GM12878 (cell line): ENCODE measurements around the gene DAZAP2. TPM values are rescaled to one million over a fixed set of nuclear protein-coding genes. Genes with fewer than 3 reads are reported as not detected.

ENCODE experiments used
- ATAC-seq: fragments of 200-7000 bp; cut with Tn5 transposase; 3 replicates; pipeline ENCODE4 v1.9.1; 2020; ENCODE audit warnings: mild to moderate bottlenecking, moderate library complexity
- BruUV-seq: library from RNA; stranded (reverse); fragments of 400-500 nt; replicated peaks from 2 replicates; lab custom pipeline; 2021; lab: Mats Ljungman, UMichigan
- CTCF ChIA-PET: fragments of 300-600 bp; sonication (Branson Sonifier 250); formaldehyde crosslinking; extraction: SDS; loops from one replicate; lab custom pipeline; 2021; ENCODE audit warnings: inconsistent platforms; lab: Yijun Ruan, JAX
- POLR2A ChIA-PET: fragments of 350-600 bp; formaldehyde crosslinking; extraction: SDS; loops from one replicate; lab custom pipeline; 2021; ENCODE audit warnings: inconsistent platforms; lab: Charles Lee
- RAD21 ChIA-PET: fragments of 300-600 bp; sonication (Branson Sonifier 250); formaldehyde crosslinking; loops from one replicate; lab custom pipeline; 2023; ENCODE audit warnings: antibody characterized with exemption; ENCODE audit not compliant: unreplicated experiment; lab: Charles Lee
- SMC1A ChIA-PET: fragments of 300-600 bp; sonication (Branson Sonifier 250); formaldehyde crosslinking; loops from one replicate; lab custom pipeline; 2023; ENCODE audit not compliant: unreplicated experiment, uncharacterized antibody; lab: Charles Lee
- DNase-seq: peaks from one replicate; pipeline ENCODE4 v3.0.0-alpha.2; 2011; ENCODE audit warnings: low read depth, low spot score
- FAIRE-seq: peaks from 3 replicates; lab custom pipeline; 2011; peaks lifted over from hg19 to GRCh38; lab: Jason Lieb, UNC
- H2AFZ ChIP-seq: 2 replicates; pipeline ENCODE4 v1.6.0; 2011; ENCODE audit warnings: low read depth, low read length, control low read depth; ENCODE audit not compliant: control insufficient read depth
- H3K27ac ChIP-seq: 2 replicates; pipeline ENCODE4 v1.5.1; 2011; ENCODE audit warnings: control low read depth; ENCODE audit not compliant: control insufficient read depth, insufficient read depth
- H3K27me3 ChIP-seq, 2 experiments: replicated peaks in 1 of 2; 2 replicates each; pipeline versions ENCODE4 v1.6.0 to v1.6.1; 2011; ENCODE audit warnings: low read length in 1 of 2; ENCODE audit not compliant: control insufficient read depth in 2 of 2, insufficient read depth in 2 of 2
- H3K36me3 ChIP-seq, 2 experiments: 2 replicates each; pipeline ENCODE4 v1.5.1; 2011; ENCODE audit warnings: low read length in 1 of 2; ENCODE audit not compliant: control insufficient read depth in 2 of 2, insufficient read depth in 2 of 2
- H3K4me1 ChIP-seq: 2 replicates; pipeline ENCODE4 v1.6.1; 2011; ENCODE audit warnings: mild to moderate bottlenecking, low read length, moderate library complexity, mixed read lengths; ENCODE audit not compliant: control insufficient read depth, insufficient read depth
- H3K4me2 ChIP-seq: 2 replicates; pipeline ENCODE4 v1.6.0; 2011; ENCODE audit warnings: control low read depth; ENCODE audit not compliant: control insufficient read depth, insufficient read depth
- H3K4me3 ChIP-seq: fragments of 200-600 bp; sonication (generic); 2 replicates; pipeline ENCODE4 v1.5.1; 2016
- H3K79me2 ChIP-seq: 2 replicates; pipeline ENCODE4 v1.6.0; 2011; ENCODE audit warnings: low read length; ENCODE audit not compliant: control insufficient read depth, insufficient read depth
- H3K9ac ChIP-seq: 2 replicates; pipeline ENCODE4 v1.8.0; 2011; ENCODE audit warnings: low read length, control low read depth, mixed read lengths; ENCODE audit not compliant: control insufficient read depth, insufficient read depth
- H3K9me3 ChIP-seq: replicated peaks from 3 replicates; pipeline ENCODE4 v1.5.1; 2011; ENCODE audit warnings: mild to moderate bottlenecking, low read length; ENCODE audit not compliant: control insufficient read depth, insufficient read depth
- H4K20me1 ChIP-seq: 2 replicates; pipeline ENCODE4 v1.6.0; 2011; ENCODE audit not compliant: control insufficient read depth, insufficient read depth
- BACH1 ChIP-seq: fragments of 450-650 bp; IDR thresholded peaks from 2 replicates; pipeline ENCODE4 v1.6.1; 2017; ENCODE audit warnings: mild to moderate bottlenecking, borderline replicate concordance
- BHLHE40 ChIP-seq, 2 experiments: fragments of 450-650 bp in 1 of 2; IDR thresholded peaks; 2 replicates each; pipeline ENCODE4 v1.6.1; 2011 to 2017; ENCODE audit warnings: low read depth in 2 of 2, borderline replicate concordance in 1 of 2, improper control_type of control experiment in 1 of 2, low read length in 1 of 2, mild to moderate bottlenecking in 1 of 2
- EGR1 ChIP-seq, 2 experiments: IDR thresholded peaks; 1 replicate in 1 of 2; 2 replicates in 1 of 2; pipeline ENCODE4 v1.6.1; 2011 to 2012; ENCODE audit warnings: low read depth in 2 of 2, low read length in 2 of 2, borderline replicate concordance in 1 of 2, mild to moderate bottlenecking in 1 of 2, moderate library complexity in 1 of 2
- GABPA ChIP-seq: IDR thresholded peaks from 2 replicates; pipeline ENCODE4 v1.6.1; 2014; ENCODE audit warnings: antibody characterized with exemption, low read depth, mild to moderate bottlenecking, inconsistent platforms
- HDGF ChIP-seq: fragments of 450-650 bp; IDR thresholded peaks from 2 replicates; pipeline ENCODE4 v1.6.1; 2016; ENCODE audit warnings: antibody characterized with exemption
- IKZF2 ChIP-seq, 2 experiments: fragments of 450-650 bp; IDR thresholded peaks; 2 replicates each; pipeline ENCODE4 v1.6.1; 2017; ENCODE audit warnings: mild to moderate bottlenecking in 2 of 2, moderate library complexity in 2 of 2
- LARP7 ChIP-seq: fragments of 450-650 bp; IDR thresholded peaks from 2 replicates; pipeline ENCODE4 v1.6.1; 2017; ENCODE audit warnings: mild to moderate bottlenecking
- NFXL1 ChIP-seq: fragments of 450-650 bp; IDR thresholded peaks from 2 replicates; pipeline ENCODE4 v1.6.1; 2017; ENCODE audit warnings: antibody characterized with exemption, mild to moderate bottlenecking, borderline replicate concordance
- PBX3 ChIP-seq: IDR thresholded peaks from 2 replicates; pipeline ENCODE4 v1.6.1; 2011; ENCODE audit warnings: mild to moderate bottlenecking, low read depth, low read length, moderate library complexity; ENCODE audit not compliant: insufficient replicate concordance
- RUNX3 ChIP-seq: IDR thresholded peaks from 2 replicates; pipeline ENCODE4 v1.6.1; 2012; ENCODE audit warnings: low read length, inconsistent platforms
- SIN3A ChIP-seq: IDR thresholded peaks from 2 replicates; pipeline ENCODE4 v1.6.1; 2012; ENCODE audit warnings: low read depth, low read length, improper control_type of control experiment
- SP1 ChIP-seq: IDR thresholded peaks from one replicate; pipeline ENCODE4 v1.6.1; 2011; ENCODE audit warnings: low read depth, low read length
- TBL1XR1 ChIP-seq: IDR thresholded peaks from 2 replicates; pipeline ENCODE4 v1.6.1; 2012; ENCODE audit warnings: low read depth, low read length, improper control_type of control experiment
- TCF12 ChIP-seq: IDR thresholded peaks from 2 replicates; pipeline ENCODE4 v1.6.1; 2011; ENCODE audit warnings: low read depth, mild to moderate bottlenecking, low read length
- WGBS: methylation state at CpG from one replicate; pipeline ENCODE4 v1.1.6; 2016; ENCODE audit warnings: low lambda C conversion rate; ENCODE audit not compliant: insufficient replicate concordance, insufficient coverage; ENCODE audit errors: missing lambda C conversion rate; 5-methylcytosine and 5-hydroxymethylcytosine counted together
- in situ Hi-C: fragments of 300-500 bp; cut with MboI; formaldehyde crosslinking; loops from 9 replicates; pipeline ENCODE4 v1.14.3; 2018; ENCODE audit warnings: mixed read lengths
- intact Hi-C: fragments of 100-400 bp; cut with micrococcal nuclease; formaldehyde crosslinking; loops from one replicate; pipeline ENCODE4 v1.14.2; 2022; ENCODE audit not compliant: unreplicated experiment
- polyA plus RNA-seq, 11 experiments: library from polyadenylated mRNA; depleted of rRNA in 4 of 11; unstranded in 6 of 11; stranded (reverse) in 5 of 11; fragments of >200 nt; fragmentation: Nextera tagmentation in 4 of 11; fragmentation: Illumina TruSeq in 1 of 11; extraction: Ambion mirVana in 4 of 11; extraction: Trizol in 1 of 11; gene quantifications; 1 replicate in 1 of 11; 2 replicates in 10 of 11; pipeline versions ENCODE4 v1.2.1 to v1.2.3, GENCODE V29; 2011 to 2016; ENCODE audit warnings: inconsistent platforms in 2 of 11, missing spikeins in 2 of 11, low read depth in 1 of 11
- total RNA-seq, 4 experiments: library from RNA; depleted of rRNA in 3 of 4; stranded (reverse); fragments of >200 nt in 3 of 4; fragmentation: Illumina TruSeq in 1 of 4; extraction: Trizol in 1 of 4; gene quantifications; 2 replicates each; pipeline versions ENCODE4 v1.2.1 to v1.2.3, GENCODE V29; 2013 to 2021
- TF ChIP-seq, protein P1 (sequence below): fragments of 450-650 bp; IDR thresholded peaks from 2 replicates; pipeline ENCODE4 v1.6.1; 2017; ENCODE audit warnings: mild to moderate bottlenecking

DAZAP2 gene
- total and polyA plus RNA-seq, 10 of the 15 experiments (the other 5 are each of a cell fraction or from before 2014, with no cell fraction given): 71.0 to 267 (median 158) TPM

GRCh38 chr12:51263341-51263740, 24.7 kb downstream of the DAZAP2 start:
- no peak overlapping the region for H3K4me2 ChIP-seq
- in situ Hi-C loops (no loop called here), intact Hi-C loops (no loop called here)
- 91% methylated on average over 3 of the region's 3 CpGs for WGBS
- no peak overlapping the region for H3K4me3 ChIP-seq
- H3K27me3 ChIP-seq: no peaks in the 10 kb centered on the region
- DNase-seq (no peak), ATAC-seq (no peak), FAIRE-seq (no peak)
- BruUV-seq: no TSS peak
- H3K27ac ChIP-seq: no peak overlapping the region
- ChIA-PET CTCF (interaction anchor here (0.8 to 4.5 kb wide), 10 partner anchors 7 to 234 kb away, joined by 3 to 93 read pairs (median 4); partner anchors contain the start of gene SMAGP), RAD21 (interaction anchor here (1.7 to 4.0 kb wide), 2 partner anchors 11 to 78 kb away, joined by 6 to 28 read pairs; no protein-coding TSS in a partner anchor), SMC1A (interaction anchor here (0.7 to 4.2 kb wide), 7 partner anchors 20 to 290 kb away, joined by 3 to 56 read pairs (median 4); no protein-coding TSS in a partner anchor), POLR2A (interaction anchor here (0.6 kb wide), 1 partner anchor 80 kb away, joined by 3 read pairs; no protein-coding TSS in a partner anchor)
- H3K36me3 ChIP-seq: no peaks in the 10 kb centered on the region
- TF ChIP-seq IKZF2 (IDR thresholded peaks at IDR 0.05) (no peak), NFXL1 (no peak), HDGF (no peak), EGR1 (IDR thresholded peaks at IDR 0.05; ENCODE audit: borderline replicate concordance in 1 of 2, low read depth in 2 of 2, low read length in 2 of 2) (no peak), PBX3 (no peak), GABPA (no peak), TCF12 (no peak), RUNX3 (no peak), SIN3A (no peak), BHLHE40 (IDR thresholded peaks at IDR 0.05; ENCODE audit: borderline replicate concordance in 1 of 2, low read depth in 2 of 2, low read length in 1 of 2) (no peak), BACH1 (no peak), SP1 (no peak), LARP7 (no peak), TBL1XR1 (no peak)
- TF ChIP-seq, protein P1, sequence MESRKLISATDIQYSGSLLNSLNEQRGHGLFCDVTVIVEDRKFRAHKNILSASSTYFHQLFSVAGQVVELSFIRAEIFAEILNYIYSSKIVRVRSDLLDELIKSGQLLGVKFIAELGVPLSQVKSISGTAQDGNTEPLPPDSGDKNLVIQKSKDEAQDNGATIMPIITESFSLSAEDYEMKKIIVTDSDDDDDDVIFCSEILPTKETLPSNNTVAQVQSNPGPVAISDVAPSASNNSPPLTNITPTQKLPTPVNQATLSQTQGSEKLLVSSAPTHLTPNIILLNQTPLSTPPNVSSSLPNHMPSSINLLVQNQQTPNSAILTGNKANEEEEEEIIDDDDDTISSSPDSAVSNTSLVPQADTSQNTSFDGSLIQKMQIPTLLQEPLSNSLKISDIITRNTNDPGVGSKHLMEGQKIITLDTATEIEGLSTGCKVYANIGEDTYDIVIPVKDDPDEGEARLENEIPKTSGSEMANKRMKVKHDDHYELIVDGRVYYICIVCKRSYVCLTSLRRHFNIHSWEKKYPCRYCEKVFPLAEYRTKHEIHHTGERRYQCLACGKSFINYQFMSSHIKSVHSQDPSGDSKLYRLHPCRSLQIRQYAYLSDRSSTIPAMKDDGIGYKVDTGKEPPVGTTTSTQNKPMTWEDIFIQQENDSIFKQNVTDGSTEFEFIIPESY: no peak
- no peak overlapping the region for H3K9ac ChIP-seq
- no peak overlapping the region for H2AFZ ChIP-seq
- H3K79me2 ChIP-seq: no peaks in the 10 kb centered on the region
- H4K20me1 ChIP-seq: no peaks in the 10 kb centered on the region
- H3K4me1 ChIP-seq: no peaks in the 10 kb centered on the region
- H3K9me3 ChIP-seq: no peaks in the 10 kb centered on the region
